OCI-LY7 (cell line): Measurements from ENCODE around the gene CIDEB. TPM values are rescaled to one million over a fixed set of nuclear protein-coding genes. Genes with fewer than 3 reads are reported as not detected.

ENCODE experiments used
- BruUV-seq: library from RNA; stranded (reverse); fragments of 400-500 nt; replicated peaks from 2 replicates; lab custom pipeline; 2021; lab: Mats Ljungman, UMichigan
- CTCF ChIA-PET: fragments of 300-600 bp; sonication (Branson Sonifier 250); formaldehyde crosslinking; loops from one replicate; lab custom pipeline; 2022; ENCODE audit warnings: antibody characterized with exemption; ENCODE audit not compliant: unreplicated experiment; lab: Charles Lee
- POLR2A ChIA-PET: fragments of 300-600 bp; sonication (Branson Sonifier 250); formaldehyde crosslinking; loops from one replicate; lab custom pipeline; 2022; ENCODE audit warnings: antibody characterized with exemption; lab: Charles Lee
- DNase-seq: peaks from one replicate; pipeline ENCODE4 v3.0.0-alpha.2; 2015; ENCODE audit warnings: low spot score
- H2AFZ ChIP-seq: fragments of 200-600 bp; sonication (generic), shearing (Covaris generic); 2 replicates; pipeline ENCODE4 v1.6.1; 2014; ENCODE audit warnings: mild to moderate bottlenecking, antibody characterized with exemption, low read length, moderate library complexity
- H3K27ac ChIP-seq: fragments of 200-600 bp; sonication (generic); 2 replicates; pipeline ENCODE4 v1.5.1; 2014; ENCODE audit warnings: mixed run types, low read depth, mild to moderate bottlenecking, moderate library complexity, low read length, inconsistent platforms; ENCODE audit not compliant: poor library complexity, severe bottlenecking
- H3K36me3 ChIP-seq: fragments of 200-600 bp; sonication (generic); 2 replicates; pipeline ENCODE4 v1.6.1; 2014; ENCODE audit warnings: mild to moderate bottlenecking, antibody characterized with exemption, low read length, moderate library complexity, mixed read lengths; ENCODE audit not compliant: insufficient read depth
- H3K4me1 ChIP-seq: fragments of 200-600 bp; sonication (generic); 2 replicates; pipeline ENCODE4 v1.5.1; 2014; ENCODE audit warnings: mild to moderate bottlenecking, low read length; ENCODE audit not compliant: insufficient read depth, poor library complexity, severe bottlenecking
- H3K4me2 ChIP-seq: fragments of 200-600 bp; sonication (generic); 2 replicates; pipeline ENCODE4 v1.6.1; 2014; ENCODE audit warnings: mild to moderate bottlenecking, low read length
- H3K4me3 ChIP-seq: fragments of 200-600 bp; sonication (generic); 2 replicates; pipeline ENCODE4 v1.5.1; 2014; ENCODE audit warnings: mild to moderate bottlenecking, low read depth, low read length; ENCODE audit not compliant: poor library complexity, severe bottlenecking
- H3K79me2 ChIP-seq: fragments of 200-600 bp; sonication (generic); 2 replicates; pipeline ENCODE4 v1.6.1; 2016; ENCODE audit warnings: low read depth, mild to moderate bottlenecking, low read length, moderate library complexity, mixed read lengths; ENCODE audit not compliant: insufficient read depth
- H3K9me2 ChIP-seq: fragments of 200-600 bp; sonication (generic); 2 replicates; pipeline ENCODE4 v1.6.1; 2016; ENCODE audit warnings: mild to moderate bottlenecking, low read length, mixed read lengths; ENCODE audit not compliant: insufficient read depth
- H3K9me3 ChIP-seq: fragments of 200-600 bp; sonication (generic); 2 replicates; pipeline ENCODE4 v1.6.1; 2014; ENCODE audit warnings: mild to moderate bottlenecking, mixed run types, low read length, mixed read lengths
- H4K20me1 ChIP-seq: fragments of 200-600 bp; sonication (generic); 2 replicates; pipeline ENCODE4 v1.6.1; 2014; ENCODE audit warnings: mild to moderate bottlenecking, antibody characterized with exemption, low read length, moderate library complexity, mixed read lengths; ENCODE audit not compliant: insufficient read depth
- EZH2phosphoT487 ChIP-seq: fragments of 200-600 bp; sonication (generic); IDR thresholded peaks from 2 replicates; pipeline ENCODE4 v1.6.1; 2018; ENCODE audit warnings: low read depth, borderline replicate concordance, mild to moderate bottlenecking, mixed run types, antibody characterized with exemption, low read length, moderate library complexity, mixed read lengths
- intact Hi-C: fragments of 100-400 bp; cut with micrococcal nuclease; formaldehyde crosslinking; loops from one replicate; pipeline ENCODE4 v1.10.0; 2022; ENCODE audit not compliant: unreplicated experiment
- total RNA-seq, 2 experiments: library from RNA; depleted of rRNA in 1 of 2; stranded (reverse); fragments of >200 nt in 1 of 2; shearing (Covaris generic) in 1 of 2; gene quantifications; 2 replicates each; pipeline ENCODE4 v1.2.3, GENCODE V29; 2014 to 2022
- TF ChIP-seq, protein P1 (sequence below): fragments of 200-600 bp; sonication (generic); conservative IDR thresholded peaks from 2 replicates; pipeline ENCODE4 v1.5.1; 2014; ENCODE audit warnings: mild to moderate bottlenecking, antibody characterized with exemption, low read length, moderate library complexity, mixed read lengths

Gene CIDEB
- total RNA-seq, 2 experiments from 2014 or later, result 1.6 TPM; not detected in 1

DNA sequence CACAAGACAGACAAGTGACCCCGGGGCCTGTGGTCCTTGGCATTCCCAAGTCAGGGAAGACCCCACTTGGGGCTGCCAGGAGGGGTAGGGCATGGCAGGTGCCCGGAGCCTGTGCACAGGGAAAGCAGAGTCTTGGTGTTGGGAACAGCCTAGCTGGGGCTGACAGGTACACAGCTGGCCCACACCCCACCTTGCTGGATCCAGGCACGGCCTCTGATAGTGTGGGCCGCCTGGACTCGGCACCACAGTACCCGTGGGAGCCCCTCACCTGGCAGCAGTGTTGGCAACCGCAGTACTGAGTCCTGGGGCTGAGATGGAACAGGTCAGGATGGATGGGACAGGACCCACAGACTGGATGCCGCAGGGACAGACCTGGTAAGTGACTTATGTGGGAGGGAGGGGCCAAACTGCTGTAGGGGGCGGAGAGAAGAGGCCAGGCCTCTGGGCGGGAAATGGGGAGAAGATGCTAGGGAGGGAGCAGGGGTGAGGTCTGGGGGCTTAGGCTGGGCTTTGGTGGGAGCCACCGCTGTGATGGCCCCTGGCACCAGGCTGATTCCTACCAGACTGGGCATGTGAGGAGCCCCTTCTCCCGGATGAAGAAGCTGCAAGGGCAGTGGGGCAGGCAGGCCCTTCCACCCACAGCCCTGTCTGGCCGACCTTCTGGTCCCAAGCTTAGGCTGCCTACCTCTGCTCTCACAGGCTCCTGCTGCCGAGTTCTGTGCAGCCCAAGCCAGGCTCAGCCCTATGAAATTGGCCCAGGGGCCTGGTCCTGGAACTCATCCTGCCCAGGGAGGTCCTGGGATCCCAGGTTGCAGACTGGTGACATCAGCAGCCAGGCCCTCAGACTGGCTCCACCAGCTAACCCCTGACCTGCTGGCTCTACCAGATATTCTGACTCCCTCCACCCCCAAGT lies 44.7 kb downstream of the CIDEB start, which contains the start of gene TGM1:
Gene TGM1, minus strand, starts transcription at position 357 of the 913 bp plus-strand sequence. CDS start 825 bp downstream, outside the sequence.
- no peak for DNase-seq
- no peak within 1 kb of the TSS for H3K4me3 ChIP-seq
- no peaks in the 10 kb centered on the region for H3K9me2 ChIP-seq
- no peaks in the 10 kb centered on the region for H3K36me3 ChIP-seq
- POLR2A ChIA-PET, result no interaction called here
- intact Hi-C loops, result no loop called here
- H4K20me1 ChIP-seq, result no peaks in the 10 kb centered on the region
- H3K79me2 ChIP-seq, result no peaks in the 10 kb centered on the region
- H2AFZ ChIP-seq, result no peak within 1 kb of the TSS
- H3K4me1 ChIP-seq, result peaks cover 12% of the 10 kb centered on the region
- H3K9me3 ChIP-seq, result no peaks in the 10 kb centered on the region
- BruUV-seq, result no TSS peak
- TF ChIP-seq, protein P1, sequence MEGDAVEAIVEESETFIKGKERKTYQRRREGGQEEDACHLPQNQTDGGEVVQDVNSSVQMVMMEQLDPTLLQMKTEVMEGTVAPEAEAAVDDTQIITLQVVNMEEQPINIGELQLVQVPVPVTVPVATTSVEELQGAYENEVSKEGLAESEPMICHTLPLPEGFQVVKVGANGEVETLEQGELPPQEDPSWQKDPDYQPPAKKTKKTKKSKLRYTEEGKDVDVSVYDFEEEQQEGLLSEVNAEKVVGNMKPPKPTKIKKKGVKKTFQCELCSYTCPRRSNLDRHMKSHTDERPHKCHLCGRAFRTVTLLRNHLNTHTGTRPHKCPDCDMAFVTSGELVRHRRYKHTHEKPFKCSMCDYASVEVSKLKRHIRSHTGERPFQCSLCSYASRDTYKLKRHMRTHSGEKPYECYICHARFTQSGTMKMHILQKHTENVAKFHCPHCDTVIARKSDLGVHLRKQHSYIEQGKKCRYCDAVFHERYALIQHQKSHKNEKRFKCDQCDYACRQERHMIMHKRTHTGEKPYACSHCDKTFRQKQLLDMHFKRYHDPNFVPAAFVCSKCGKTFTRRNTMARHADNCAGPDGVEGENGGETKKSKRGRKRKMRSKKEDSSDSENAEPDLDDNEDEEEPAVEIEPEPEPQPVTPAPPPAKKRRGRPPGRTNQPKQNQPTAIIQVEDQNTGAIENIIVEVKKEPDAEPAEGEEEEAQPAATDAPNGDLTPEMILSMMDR, result no peak
- TF ChIP-seq EZH2phosphoT487, result no peak
- H3K4me2 ChIP-seq, result no peak within 1 kb of the TSS
- H3K27ac ChIP-seq, result no peak within 1 kb of the TSS
- CTCF ChIA-PET, result no interaction called here

DNA sequence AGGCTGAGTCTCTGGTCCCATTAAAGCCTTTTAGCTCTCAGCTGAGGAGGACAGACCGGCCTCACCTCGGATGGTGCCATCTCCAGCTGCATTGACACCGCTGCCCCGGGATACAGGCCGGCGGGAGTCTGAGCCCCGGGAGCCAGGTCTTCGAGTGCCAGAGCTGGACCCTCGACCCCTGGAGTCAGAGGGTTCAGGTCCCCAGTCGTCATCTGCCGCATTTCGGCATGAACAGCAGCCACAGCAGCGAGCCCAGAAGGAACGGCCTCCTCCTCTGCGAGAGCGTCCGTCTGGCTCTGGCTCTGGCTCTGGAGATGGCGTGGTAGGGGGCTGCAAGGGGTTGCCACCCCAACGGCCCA lies 45.8 kb downstream of the CIDEB start:
- BruUV-seq, result no TSS peak
- H3K9me3 ChIP-seq, result no peaks in the 10 kb centered on the region
- CTCF ChIA-PET, result no interaction called here

More for the DNA sequence above, 45.8 kb downstream of the CIDEB start:
- TF ChIP-seq, protein P1, result no peak
- no peak for TF ChIP-seq EZH2phosphoT487
- Histone ChIP-seq H3K4me1 (peaks cover 12% of the 10 kb centered on the region), H3K27ac (no peak overlapping the region), H3K4me2 (no peak overlapping the region), H3K36me3 (no peaks in the 10 kb centered on the region), H3K79me2 (no peaks in the 10 kb centered on the region), H3K9me2 (no peaks in the 10 kb centered on the region), H3K4me3 (no peak overlapping the region), H4K20me1 (no peaks in the 10 kb centered on the region), H2AFZ (no peak overlapping the region)
- DNase-seq, result no peak
- POLR2A ChIA-PET, result interaction anchor here (0.9 kb wide), 1 partner anchor 12 kb away, joined by 3 read pairs; no protein-coding TSS in a partner anchor
- intact Hi-C loops, result no loop called here
